OCI-LY7 (cell line): Measurements from ENCODE around the gene MIEF1. TPM values are rescaled to one million over a fixed set of nuclear protein-coding genes. Genes with fewer than 3 reads are reported as not detected.
A peak's percentile ranks its signal among the peaks of the same experiment; 100 is the strongest.

Source experiments
- BruUV-seq: library from RNA; stranded (reverse); fragments of 400-500 nt; replicated peaks from 2 replicates; lab custom pipeline; 2021; lab: Mats Ljungman, UMichigan
- CTCF ChIA-PET: fragments of 300-600 bp; sonication (Branson Sonifier 250); formaldehyde crosslinking; loops from one replicate; lab custom pipeline; 2022; ENCODE audit warnings: antibody characterized with exemption; ENCODE audit not compliant: unreplicated experiment; lab: Charles Lee
- POLR2A ChIA-PET: fragments of 300-600 bp; sonication (Branson Sonifier 250); formaldehyde crosslinking; loops from one replicate; lab custom pipeline; 2022; ENCODE audit warnings: antibody characterized with exemption; lab: Charles Lee
- DNase-seq: peaks from one replicate; pipeline ENCODE4 v3.0.0-alpha.2; 2015; ENCODE audit warnings: low spot score
- H2AFZ ChIP-seq: fragments of 200-600 bp; sonication (generic), shearing (Covaris generic); 2 replicates; pipeline ENCODE4 v1.6.1; 2014; ENCODE audit warnings: mild to moderate bottlenecking, antibody characterized with exemption, low read length, moderate library complexity
- H3K27ac ChIP-seq: fragments of 200-600 bp; sonication (generic); 2 replicates; pipeline ENCODE4 v1.5.1; 2014; ENCODE audit warnings: mixed run types, low read depth, mild to moderate bottlenecking, moderate library complexity, low read length, inconsistent platforms; ENCODE audit not compliant: poor library complexity, severe bottlenecking
- H3K36me3 ChIP-seq: fragments of 200-600 bp; sonication (generic); 2 replicates; pipeline ENCODE4 v1.6.1; 2014; ENCODE audit warnings: mild to moderate bottlenecking, antibody characterized with exemption, low read length, moderate library complexity, mixed read lengths; ENCODE audit not compliant: insufficient read depth
- H3K4me1 ChIP-seq: fragments of 200-600 bp; sonication (generic); 2 replicates; pipeline ENCODE4 v1.5.1; 2014; ENCODE audit warnings: mild to moderate bottlenecking, low read length; ENCODE audit not compliant: insufficient read depth, poor library complexity, severe bottlenecking
- H3K4me2 ChIP-seq: fragments of 200-600 bp; sonication (generic); 2 replicates; pipeline ENCODE4 v1.6.1; 2014; ENCODE audit warnings: mild to moderate bottlenecking, low read length
- H3K4me3 ChIP-seq: fragments of 200-600 bp; sonication (generic); 2 replicates; pipeline ENCODE4 v1.5.1; 2014; ENCODE audit warnings: mild to moderate bottlenecking, low read depth, low read length; ENCODE audit not compliant: poor library complexity, severe bottlenecking
- H3K79me2 ChIP-seq: fragments of 200-600 bp; sonication (generic); 2 replicates; pipeline ENCODE4 v1.6.1; 2016; ENCODE audit warnings: low read depth, mild to moderate bottlenecking, low read length, moderate library complexity, mixed read lengths; ENCODE audit not compliant: insufficient read depth
- H3K9me2 ChIP-seq: fragments of 200-600 bp; sonication (generic); 2 replicates; pipeline ENCODE4 v1.6.1; 2016; ENCODE audit warnings: mild to moderate bottlenecking, low read length, mixed read lengths; ENCODE audit not compliant: insufficient read depth
- H3K9me3 ChIP-seq: fragments of 200-600 bp; sonication (generic); 2 replicates; pipeline ENCODE4 v1.6.1; 2014; ENCODE audit warnings: mild to moderate bottlenecking, mixed run types, low read length, mixed read lengths
- H4K20me1 ChIP-seq: fragments of 200-600 bp; sonication (generic); 2 replicates; pipeline ENCODE4 v1.6.1; 2014; ENCODE audit warnings: mild to moderate bottlenecking, antibody characterized with exemption, low read length, moderate library complexity, mixed read lengths; ENCODE audit not compliant: insufficient read depth
- EZH2phosphoT487 ChIP-seq: fragments of 200-600 bp; sonication (generic); IDR thresholded peaks from 2 replicates; pipeline ENCODE4 v1.6.1; 2018; ENCODE audit warnings: low read depth, borderline replicate concordance, mild to moderate bottlenecking, mixed run types, antibody characterized with exemption, low read length, moderate library complexity, mixed read lengths
- intact Hi-C: fragments of 100-400 bp; cut with micrococcal nuclease; formaldehyde crosslinking; loops from one replicate; pipeline ENCODE4 v1.10.0; 2022; ENCODE audit not compliant: unreplicated experiment
- total RNA-seq, 2 experiments: library from RNA; depleted of rRNA in 1 of 2; stranded (reverse); fragments of >200 nt in 1 of 2; shearing (Covaris generic) in 1 of 2; gene quantifications; 2 replicates each; pipeline ENCODE4 v1.2.3, GENCODE V29; 2014 to 2022
- TF ChIP-seq, protein P1 (sequence below): fragments of 200-600 bp; sonication (generic); conservative IDR thresholded peaks from 2 replicates; pipeline ENCODE4 v1.5.1; 2014; ENCODE audit warnings: mild to moderate bottlenecking, antibody characterized with exemption, low read length, moderate library complexity, mixed read lengths

The MIEF1 gene
- total RNA-seq, 2 experiments from 2014 or later: 32.5 to 55.0 TPM

GRCh38 chr22:39518144-39518786 lies 16.2 kb downstream of the MIEF1 start:
- no peaks in the 10 kb centered on the region for H3K9me3 ChIP-seq
- intact Hi-C loops: no loop called here
- peak overlapping the region; percentile 87 for H3K4me2 ChIP-seq
- H4K20me1 ChIP-seq: peaks cover 25% of the 10 kb centered on the region
- peak overlapping the region; percentile 89 for H3K27ac ChIP-seq
- POLR2A ChIA-PET: interaction anchor here (1.2 kb wide), 1 partner anchor 16 kb away, joined by 3 read pairs; the partner anchor contains the start of gene MIEF1
- H3K4me3 ChIP-seq: peak overlapping the region; percentile 85
- CTCF ChIA-PET: no interaction called here
- no peak overlapping the region for H2AFZ ChIP-seq
- H3K4me1 ChIP-seq: peaks cover 47% of the 10 kb centered on the region
- no peaks in the 10 kb centered on the region for H3K9me2 ChIP-seq
- H3K36me3 ChIP-seq: peaks cover 82% of the 10 kb centered on the region
- DNase-seq: no peak
- no peak for TF ChIP-seq EZH2phosphoT487
- TF ChIP-seq, protein P1, sequence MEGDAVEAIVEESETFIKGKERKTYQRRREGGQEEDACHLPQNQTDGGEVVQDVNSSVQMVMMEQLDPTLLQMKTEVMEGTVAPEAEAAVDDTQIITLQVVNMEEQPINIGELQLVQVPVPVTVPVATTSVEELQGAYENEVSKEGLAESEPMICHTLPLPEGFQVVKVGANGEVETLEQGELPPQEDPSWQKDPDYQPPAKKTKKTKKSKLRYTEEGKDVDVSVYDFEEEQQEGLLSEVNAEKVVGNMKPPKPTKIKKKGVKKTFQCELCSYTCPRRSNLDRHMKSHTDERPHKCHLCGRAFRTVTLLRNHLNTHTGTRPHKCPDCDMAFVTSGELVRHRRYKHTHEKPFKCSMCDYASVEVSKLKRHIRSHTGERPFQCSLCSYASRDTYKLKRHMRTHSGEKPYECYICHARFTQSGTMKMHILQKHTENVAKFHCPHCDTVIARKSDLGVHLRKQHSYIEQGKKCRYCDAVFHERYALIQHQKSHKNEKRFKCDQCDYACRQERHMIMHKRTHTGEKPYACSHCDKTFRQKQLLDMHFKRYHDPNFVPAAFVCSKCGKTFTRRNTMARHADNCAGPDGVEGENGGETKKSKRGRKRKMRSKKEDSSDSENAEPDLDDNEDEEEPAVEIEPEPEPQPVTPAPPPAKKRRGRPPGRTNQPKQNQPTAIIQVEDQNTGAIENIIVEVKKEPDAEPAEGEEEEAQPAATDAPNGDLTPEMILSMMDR: no peak
- peaks cover 81% of the 10 kb centered on the region for H3K79me2 ChIP-seq
- no TSS peak for BruUV-seq

- peaks cover 25% of the 10 kb centered on the region for H4K20me1 ChIP-seq
- H2AFZ ChIP-seq: peak overlapping the region; percentile 72; the same call in 1 of the 2 replicates
- ChIA-PET CTCF (interaction anchor here (1.0 kb wide), 1 partner anchor 9 kb away, joined by 7 read pairs; no protein-coding TSS in a partner anchor), POLR2A (interaction anchor here (0.5 to 1.3 kb wide), 7 partner anchors 10 to 1105 kb away, joined by 3 to 14 read pairs (median 4); no protein-coding TSS in a partner anchor)
- TF ChIP-seq EZH2phosphoT487: no peak
- TF ChIP-seq, protein P1: no peak
- peak overlapping the region; percentile 87 for H3K4me2 ChIP-seq
- peak overlapping the region; percentile 89 for H3K27ac ChIP-seq
- peak; percentile 34 for DNase-seq
- BruUV-seq: no TSS peak
- H3K4me3 ChIP-seq: peak overlapping the region; percentile 85
- no peaks in the 10 kb centered on the region for H3K9me3 ChIP-seq
- intact Hi-C loops: no loop called here
- H3K9me2 ChIP-seq: no peaks in the 10 kb centered on the region
- peaks cover 89% of the 10 kb centered on the region for H3K79me2 ChIP-seq
- H3K36me3 ChIP-seq: peaks cover 82% of the 10 kb centered on the region
- peaks cover 56% of the 10 kb centered on the region for H3K4me1 ChIP-seq
Observed at GRCh38 chr22:39518996-39519680, 17.0 kb downstream of the MIEF1 start.
